Trophoblast cell (in vitro differentiated cells and primary cell): ENCODE measurements around the gene LENG8.
A peak's percentile ranks its signal among the peaks of the same experiment; 100 is the strongest.
"Not testable (repeated sequence)": the region's sequence is repeated elsewhere in the genome, so short reads cannot be mapped to it uniquely, and the experiment has no call there.

Experiments used
- DNase-seq, 2 donors: peaks; one replicate each; pipeline ENCODE4 v3.0.0-alpha.2; 2016
- H2AFZ ChIP-seq: 2 replicates; pipeline ENCODE4 v1.6.1; 2013; ENCODE audit warnings: low read length, moderate library complexity, mild to moderate bottlenecking; ENCODE audit not compliant: insufficient read depth, poor library complexity
- H2AK5ac ChIP-seq: 2 replicates; pipeline ENCODE4 v1.6.1; 2013; ENCODE audit warnings: mild to moderate bottlenecking, low read length
- H2BK120ac ChIP-seq: 2 replicates; pipeline ENCODE4 v1.6.1; 2013; ENCODE audit warnings: low read length, mild to moderate bottlenecking, moderate library complexity; ENCODE audit not compliant: insufficient read depth, poor library complexity
- H2BK12ac ChIP-seq: 2 replicates; pipeline ENCODE4 v1.6.1; 2013; ENCODE audit warnings: mild to moderate bottlenecking, low read length, moderate library complexity
- H2BK5ac ChIP-seq: 2 replicates; pipeline ENCODE4 v1.6.1; 2013; ENCODE audit warnings: low read length, low read depth, moderate library complexity, mild to moderate bottlenecking; ENCODE audit not compliant: poor library complexity
- H3K14ac ChIP-seq: 2 replicates; pipeline ENCODE4 v1.6.1; 2013; ENCODE audit warnings: mild to moderate bottlenecking, low read length
- H3K18ac ChIP-seq: 2 replicates; pipeline ENCODE4 v1.6.1; 2013; ENCODE audit warnings: mild to moderate bottlenecking, low read length
- H3K23ac ChIP-seq: 2 replicates; pipeline ENCODE4 v1.6.1; 2013; ENCODE audit warnings: low read length
- H3K27ac ChIP-seq: 2 replicates; pipeline ENCODE4 v1.5.1; 2013; ENCODE audit warnings: low read depth, mild to moderate bottlenecking, inconsistent platforms, low read length, moderate library complexity
- H3K27me3 ChIP-seq: 2 replicates; pipeline ENCODE4 v1.6.1; 2013; ENCODE audit warnings: inconsistent platforms, mild to moderate bottlenecking, low read length, moderate library complexity; ENCODE audit not compliant: insufficient read depth
- H3K36me3 ChIP-seq, 2 experiments: 1 replicate in 1 of 2; 2 replicates in 1 of 2; pipeline ENCODE4 v1.6.1; 2013; ENCODE audit warnings: low read length in 2 of 2, mild to moderate bottlenecking in 2 of 2, moderate library complexity in 1 of 2; ENCODE audit not compliant: insufficient read depth in 2 of 2, control insufficient read depth in 1 of 2
- H3K4ac ChIP-seq: 2 replicates; pipeline ENCODE4 v1.6.1; 2013; ENCODE audit warnings: low read depth, mild to moderate bottlenecking, low read length, moderate library complexity
- H3K4me1 ChIP-seq, 2 experiments: 1 replicate in 1 of 2; 2 replicates in 1 of 2; pipeline ENCODE4 v1.6.1; 2013; ENCODE audit warnings: low read length in 2 of 2, mild to moderate bottlenecking in 2 of 2, moderate library complexity in 1 of 2; ENCODE audit not compliant: insufficient read depth in 2 of 2, control insufficient read depth in 1 of 2
- H3K4me2 ChIP-seq: 2 replicates; pipeline ENCODE4 v1.6.1; 2013; ENCODE audit warnings: inconsistent platforms, mild to moderate bottlenecking, low read length, moderate library complexity
- H3K4me3 ChIP-seq: 2 replicates; pipeline ENCODE4 v1.5.1; 2013; ENCODE audit warnings: mild to moderate bottlenecking, low read depth, low read length, inconsistent platforms
- H3K79me1 ChIP-seq: one replicate; pipeline ENCODE4 v1.6.1; 2013; ENCODE audit warnings: low read length
- H3K79me2 ChIP-seq: 2 replicates; pipeline ENCODE4 v1.6.1; 2013; ENCODE audit warnings: low read length, mild to moderate bottlenecking; ENCODE audit not compliant: control insufficient read depth, insufficient read depth, poor library complexity
- H3K9ac ChIP-seq: 2 replicates; pipeline ENCODE4 v1.6.1; 2013; ENCODE audit warnings: mild to moderate bottlenecking, low read length
- H3K9me3 ChIP-seq: 2 replicates; pipeline ENCODE4 v1.6.1; 2013; ENCODE audit warnings: low read depth, mild to moderate bottlenecking, control low read depth, inconsistent platforms, low read length; ENCODE audit not compliant: insufficient read depth
- H4K12ac ChIP-seq: 2 replicates; pipeline ENCODE4 v1.6.1; 2013; ENCODE audit warnings: low read depth, mild to moderate bottlenecking, low read length, moderate library complexity
- H4K8ac ChIP-seq: 2 replicates; pipeline ENCODE4 v1.6.1; 2013; ENCODE audit warnings: low read depth, mild to moderate bottlenecking, low read length, moderate library complexity
- H4K91ac ChIP-seq: one replicate; pipeline ENCODE4 v1.6.1; 2013; ENCODE audit warnings: low read depth, mild to moderate bottlenecking, low read length, moderate library complexity
- whole genome bisulfite sequencing: extraction: QIAGEN DNeasy Blood & Tissue Kit; methylation state at CpG from one replicate; pipeline ENCODE4 v1.1.7; 2013; ENCODE audit warnings: missing lambda C conversion rate; ENCODE audit not compliant: insufficient read length, insufficient coverage; ENCODE audit errors: extremely low coverage; 5-methylcytosine and 5-hydroxymethylcytosine counted together

Gene LENG8

GRCh38 chr19:54439174-54439851, 9.7 kb upstream of the LENG8 start:
- no peak overlapping the region for H3K23ac ChIP-seq
- peak; percentile 28 to 70 for DNase-seq
- no peaks in the 10 kb centered on the region for H3K79me2 ChIP-seq
- H3K18ac ChIP-seq: no peak overlapping the region
- H2BK120ac ChIP-seq: no peak overlapping the region
- H4K8ac ChIP-seq: no peak overlapping the region
- H3K4me2 ChIP-seq: no peak overlapping the region
- H2AFZ ChIP-seq: no peak overlapping the region
- no peak overlapping the region for H3K4me3 ChIP-seq
- H3K4me1 ChIP-seq: peaks cover 2 to 5% of the 10 kb centered on the region in 2 experiments
- H3K9ac ChIP-seq: no peak overlapping the region
- H3K14ac ChIP-seq: no peak overlapping the region
- no peak overlapping the region for H4K91ac ChIP-seq
- H2BK5ac ChIP-seq: no peak overlapping the region
- no peaks in the 10 kb centered on the region for H3K27me3 ChIP-seq
- no peak overlapping the region for H2BK12ac ChIP-seq
- no peak overlapping the region for H4K12ac ChIP-seq
- no peak overlapping the region for H3K4ac ChIP-seq
- peaks cover 9 to 15% of the 10 kb centered on the region in 2 experiments for H3K36me3 ChIP-seq
- WGBS: no CpG with 5 or more reads among the region's 15 CpGs
- no peaks in the 10 kb centered on the region for H3K79me1 ChIP-seq
- no peak overlapping the region for H2AK5ac ChIP-seq
- peaks cover 3% of the 10 kb centered on the region for H3K9me3 ChIP-seq
- H3K27ac ChIP-seq: no peak overlapping the region

GRCh38 chr19:54440641-54441040, 8.4 kb upstream of the LENG8 start:
- no peak overlapping the region for H4K8ac ChIP-seq
- no peak overlapping the region for H2BK12ac ChIP-seq
- H4K12ac ChIP-seq: no peak overlapping the region
- no CpG with 5 or more reads among the region's 5 CpGs for WGBS
- no peak overlapping the region for H3K4me2 ChIP-seq
- no peaks in the 10 kb centered on the region for H3K79me1 ChIP-seq
- no peak overlapping the region for H2AK5ac ChIP-seq
- no peak overlapping the region for H3K18ac ChIP-seq
- no peak overlapping the region for H3K9ac ChIP-seq
- H3K36me3 ChIP-seq: peaks cover 14 to 17% of the 10 kb centered on the region in 2 experiments
- no peak overlapping the region for H2BK120ac ChIP-seq
- H3K4ac ChIP-seq: no peak overlapping the region
- H3K23ac ChIP-seq: no peak overlapping the region
- H3K27ac ChIP-seq: no peak overlapping the region
- peaks cover 3% of the 10 kb centered on the region for H3K9me3 ChIP-seq
- H4K91ac ChIP-seq: no peak overlapping the region
- no peak for DNase-seq
- no peak overlapping the region for H3K14ac ChIP-seq
- H3K79me2 ChIP-seq: no peaks in the 10 kb centered on the region
- H3K27me3 ChIP-seq: no peaks in the 10 kb centered on the region
- H2BK5ac ChIP-seq: no peak overlapping the region
- H3K4me3 ChIP-seq: no peak overlapping the region
- H3K4me1 ChIP-seq: no peaks in the 10 kb centered on the region
- no peak overlapping the region for H2AFZ ChIP-seq

GRCh38 chr19:54444737-54445136, 4.3 kb upstream of the LENG8 start:
- peaks cover 8 to 10% of the 10 kb centered on the region in 2 experiments for H3K36me3 ChIP-seq

GRCh38 chr19:54446349-54446748, 2.6 kb upstream of the LENG8 start:
- no CpG with 5 or more reads among the region's 15 CpGs for WGBS
- not testable (repeated sequence) for H3K9me3 ChIP-seq, H4K91ac ChIP-seq, H3K27me3 ChIP-seq, H3K27ac ChIP-seq, H3K18ac ChIP-seq, H2BK120ac ChIP-seq, H3K23ac ChIP-seq, H3K4me1 ChIP-seq, H3K4me2 ChIP-seq, H2AFZ ChIP-seq, H2BK5ac ChIP-seq, H3K4me3 ChIP-seq, DNase-seq, H4K12ac ChIP-seq, H3K14ac ChIP-seq, H4K8ac ChIP-seq, H3K9ac ChIP-seq, H2BK12ac ChIP-seq, H2AK5ac ChIP-seq, H3K4ac ChIP-seq
- Histone ChIP-seq H3K79me2 (peaks cover 22% of the 10 kb centered on the region), H3K79me1 (peaks cover 12% of the 10 kb centered on the region), H3K36me3 (peaks cover 10 to 14% of the 10 kb centered on the region in 2 experiments)

More at GRCh38 chr19:54444737-54445136, 4.3 kb upstream of the LENG8 start:
- no peak overlapping the region for H4K12ac ChIP-seq
- H3K14ac ChIP-seq: no peak overlapping the region
- no peak overlapping the region for H3K4ac ChIP-seq
- H2BK5ac ChIP-seq: no peak overlapping the region
- WGBS: no CpG with 5 or more reads among the region's 7 CpGs
- H3K27me3 ChIP-seq: no peaks in the 10 kb centered on the region
- no peak overlapping the region for H3K23ac ChIP-seq
- H4K8ac ChIP-seq: no peak overlapping the region
- H3K27ac ChIP-seq: no peak overlapping the region
- DNase-seq: no peak
- no peak overlapping the region for H3K4me3 ChIP-seq
- H3K9ac ChIP-seq: no peak overlapping the region
- H3K4me2 ChIP-seq: no peak overlapping the region
- peaks cover 12% of the 10 kb centered on the region for H3K79me1 ChIP-seq
- no peak overlapping the region for H4K91ac ChIP-seq
- H2AFZ ChIP-seq: no peak overlapping the region
- H3K4me1 ChIP-seq: no peaks in the 10 kb centered on the region
- peaks cover 7% of the 10 kb centered on the region for H3K79me2 ChIP-seq
- no peak overlapping the region for H2BK12ac ChIP-seq
- H3K9me3 ChIP-seq: no peaks in the 10 kb centered on the region
- no peak overlapping the region for H2BK120ac ChIP-seq
- H3K18ac ChIP-seq: no peak overlapping the region
- H2AK5ac ChIP-seq: no peak overlapping the region
